K562 (cell line): ENCODE results near the gene TEPSIN. TPM values are rescaled to one million over a fixed set of nuclear protein-coding genes. Genes with fewer than 3 reads are reported as not detected.

Experiments
- DDX20 ChIP-seq: fragments of 450-650 bp; IDR thresholded peaks from 2 replicates; pipeline ENCODE4 v1.6.1; 2016; ENCODE audit warnings: missing genetic modification characterization, low read depth, mild to moderate bottlenecking, missing compliant biosample characterization, moderate library complexity
- EP400 ChIP-seq: fragments of 450-650 bp; IDR thresholded peaks from 2 replicates; pipeline ENCODE4 v1.6.1; 2017; ENCODE audit warnings: antibody characterized with exemption, mild to moderate bottlenecking, moderate library complexity
- KLF1 ChIP-seq: fragments of 450-650 bp; IDR thresholded peaks from 2 replicates; pipeline ENCODE4 v1.6.1; 2016; ENCODE audit warnings: missing genetic modification characterization, missing compliant biosample characterization
- ZNF586 ChIP-seq: fragments of 450-650 bp; formaldehyde crosslinking; conservative IDR thresholded peaks from 2 replicates; pipeline ENCODE4 v1.4.0; 2020; ENCODE audit warnings: mild to moderate bottlenecking, moderate library complexity
- polyA plus RNA-seq, 8 experiments: library from polyadenylated mRNA; depleted of rRNA in 4 of 8; stranded (reverse) in 5 of 8; unstranded in 3 of 8; fragments of >200 nt; fragmentation: Nextera tagmentation in 2 of 8; fragmentation: Illumina TruSeq in 1 of 8; extraction: Ambion mirVana in 2 of 8; extraction: Trizol in 1 of 8; gene quantifications; 2 replicates each; pipeline versions ENCODE4 v1.2.1 to v1.2.3, GENCODE V29; 2011 to 2014; ENCODE audit warnings: inconsistent platforms in 1 of 8, missing spikeins in 1 of 8
- total RNA-seq, 7 experiments: library from RNA; depleted of rRNA in 6 of 7; stranded (reverse); fragments of >200 nt in 6 of 7; fragmentation: Illumina TruSeq in 2 of 7; extraction: Trizol in 2 of 7; gene quantifications; 2 replicates each; pipeline versions ENCODE4 v1.2.1 to v1.2.3, GENCODE V29; 2011 to 2021; ENCODE audit warnings: low replicate concordance in 1 of 7
- TF ChIP-seq, protein P1 (sequence below), 2 experiments: fragments of 450-650 bp; IDR thresholded peaks; 2 replicates each; pipeline ENCODE4 v1.6.1; 2018; ENCODE audit warnings: mild to moderate bottlenecking in 2 of 2, low read depth in 1 of 2; ENCODE audit not compliant: partially characterized antibody in 2 of 2
- TF ChIP-seq, protein P2 (sequence below): fragments of 450-650 bp; IDR thresholded peaks from 2 replicates; pipeline ENCODE4 v1.6.1; 2018; ENCODE audit warnings: mild to moderate bottlenecking, low read depth; ENCODE audit not compliant: partially characterized antibody
- TF ChIP-seq, protein P3 (sequence below): fragments of 450-650 bp; IDR thresholded peaks from 2 replicates; pipeline ENCODE4 v1.6.1; 2017; ENCODE audit warnings: antibody characterized with exemption
- TF ChIP-seq, protein P4 (sequence below): fragments of 250-450 bp; sonication (Bioruptor Pico); IDR thresholded peaks from 2 replicates; pipeline ENCODE4 v1.5.0; 2020; ENCODE audit warnings: mild to moderate bottlenecking
- TF ChIP-seq, protein P5 (sequence below), 3 experiments: fragments of 200-800 bp in 1 of 3; sonication (Bioruptor generic) in 1 of 3; sonication (generic) in 1 of 3; formaldehyde crosslinking in 1 of 3; IDR thresholded peaks; 2 replicates each; pipeline versions ENCODE4 v1.6.1 to v1.8.0; 2016 to 2022; ENCODE audit warnings: mild to moderate bottlenecking in 2 of 3, missing compliant biosample characterization in 2 of 3, missing genetic modification characterization in 2 of 3, missing genetic modification reagents in 1 of 3
- TF ChIP-seq, protein P6 (sequence below): fragments of 150-350 bp; IDR thresholded peaks from 2 replicates; pipeline ENCODE4 v1.6.1; 2014; ENCODE audit warnings: low read depth, mild to moderate bottlenecking, low read length, borderline replicate concordance

The TEPSIN gene
- total and polyA plus RNA-seq, 9 of the 15 experiments (the other 6 are each of a cell fraction or from before 2014, with no cell fraction given) = 0.80 to 29.8 (median 5.3) TPM

DNA sequence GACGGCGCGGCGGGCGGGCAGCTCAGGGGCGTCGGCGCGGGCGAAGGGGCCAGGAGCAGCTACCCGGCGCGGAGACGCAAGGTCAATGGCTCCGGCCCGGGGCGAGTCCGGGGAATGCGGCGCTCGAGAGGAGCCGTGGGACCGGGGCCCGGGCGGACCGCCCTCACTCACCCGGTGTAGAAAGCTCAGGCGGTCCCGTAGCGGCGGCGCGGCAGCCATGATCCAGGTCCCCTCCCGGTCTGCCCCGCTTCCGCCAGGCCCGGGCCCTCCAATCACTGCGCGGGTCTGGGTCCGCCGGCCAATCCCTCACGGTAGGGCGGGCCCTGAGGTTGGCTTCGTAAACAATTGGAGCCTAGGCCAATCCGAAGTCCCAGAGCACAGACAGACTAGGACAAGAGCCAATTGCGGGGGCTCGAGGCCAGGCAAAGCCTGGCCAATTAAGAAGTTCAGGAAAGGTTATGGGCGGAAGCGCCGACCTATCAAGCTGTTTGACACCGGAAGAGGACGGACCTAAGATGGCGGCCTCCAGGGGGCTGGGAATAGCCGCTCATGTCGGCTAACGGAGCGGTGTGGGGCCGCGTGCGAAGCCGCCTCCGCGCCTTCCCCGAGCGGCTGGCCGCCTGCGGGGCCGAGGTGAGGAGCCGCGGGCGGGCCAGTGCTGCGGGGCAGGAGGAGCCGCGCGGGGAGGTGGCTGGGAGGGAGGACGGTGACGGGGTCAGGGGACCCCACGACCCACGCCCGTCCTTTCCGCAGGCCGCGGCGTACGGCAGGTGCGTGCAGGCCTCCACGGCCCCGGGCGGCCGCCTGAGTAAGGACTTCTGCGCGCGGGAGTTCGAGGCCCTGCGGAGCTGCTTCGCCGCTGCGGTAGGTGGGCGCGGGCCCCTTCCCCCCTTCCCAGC is at the start of gene TEPSIN, which contains the start of gene NDUFAF8 (continued):
- TF ChIP-seq, protein P1, sequence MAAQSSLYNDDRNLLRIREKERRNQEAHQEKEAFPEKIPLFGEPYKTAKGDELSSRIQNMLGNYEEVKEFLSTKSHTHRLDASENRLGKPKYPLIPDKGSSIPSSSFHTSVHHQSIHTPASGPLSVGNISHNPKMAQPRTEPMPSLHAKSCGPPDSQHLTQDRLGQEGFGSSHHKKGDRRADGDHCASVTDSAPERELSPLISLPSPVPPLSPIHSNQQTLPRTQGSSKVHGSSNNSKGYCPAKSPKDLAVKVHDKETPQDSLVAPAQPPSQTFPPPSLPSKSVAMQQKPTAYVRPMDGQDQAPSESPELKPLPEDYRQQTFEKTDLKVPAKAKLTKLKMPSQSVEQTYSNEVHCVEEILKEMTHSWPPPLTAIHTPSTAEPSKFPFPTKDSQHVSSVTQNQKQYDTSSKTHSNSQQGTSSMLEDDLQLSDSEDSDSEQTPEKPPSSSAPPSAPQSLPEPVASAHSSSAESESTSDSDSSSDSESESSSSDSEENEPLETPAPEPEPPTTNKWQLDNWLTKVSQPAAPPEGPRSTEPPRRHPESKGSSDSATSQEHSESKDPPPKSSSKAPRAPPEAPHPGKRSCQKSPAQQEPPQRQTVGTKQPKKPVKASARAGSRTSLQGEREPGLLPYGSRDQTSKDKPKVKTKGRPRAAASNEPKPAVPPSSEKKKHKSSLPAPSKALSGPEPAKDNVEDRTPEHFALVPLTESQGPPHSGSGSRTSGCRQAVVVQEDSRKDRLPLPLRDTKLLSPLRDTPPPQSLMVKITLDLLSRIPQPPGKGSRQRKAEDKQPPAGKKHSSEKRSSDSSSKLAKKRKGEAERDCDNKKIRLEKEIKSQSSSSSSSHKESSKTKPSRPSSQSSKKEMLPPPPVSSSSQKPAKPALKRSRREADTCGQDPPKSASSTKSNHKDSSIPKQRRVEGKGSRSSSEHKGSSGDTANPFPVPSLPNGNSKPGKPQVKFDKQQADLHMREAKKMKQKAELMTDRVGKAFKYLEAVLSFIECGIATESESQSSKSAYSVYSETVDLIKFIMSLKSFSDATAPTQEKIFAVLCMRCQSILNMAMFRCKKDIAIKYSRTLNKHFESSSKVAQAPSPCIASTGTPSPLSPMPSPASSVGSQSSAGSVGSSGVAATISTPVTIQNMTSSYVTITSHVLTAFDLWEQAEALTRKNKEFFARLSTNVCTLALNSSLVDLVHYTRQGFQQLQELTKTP (IDR thresholded peaks at IDR 0.05; ENCODE audit: low read depth in 1 of 2, partially characterized antibody in 2 of 2) = no peak
- TF ChIP-seq EP400 (peak; percentile 76), ZNF586 (no peak), DDX20 (tag) (no peak), KLF1 (tag) (no peak)
- TF ChIP-seq, protein P2, sequence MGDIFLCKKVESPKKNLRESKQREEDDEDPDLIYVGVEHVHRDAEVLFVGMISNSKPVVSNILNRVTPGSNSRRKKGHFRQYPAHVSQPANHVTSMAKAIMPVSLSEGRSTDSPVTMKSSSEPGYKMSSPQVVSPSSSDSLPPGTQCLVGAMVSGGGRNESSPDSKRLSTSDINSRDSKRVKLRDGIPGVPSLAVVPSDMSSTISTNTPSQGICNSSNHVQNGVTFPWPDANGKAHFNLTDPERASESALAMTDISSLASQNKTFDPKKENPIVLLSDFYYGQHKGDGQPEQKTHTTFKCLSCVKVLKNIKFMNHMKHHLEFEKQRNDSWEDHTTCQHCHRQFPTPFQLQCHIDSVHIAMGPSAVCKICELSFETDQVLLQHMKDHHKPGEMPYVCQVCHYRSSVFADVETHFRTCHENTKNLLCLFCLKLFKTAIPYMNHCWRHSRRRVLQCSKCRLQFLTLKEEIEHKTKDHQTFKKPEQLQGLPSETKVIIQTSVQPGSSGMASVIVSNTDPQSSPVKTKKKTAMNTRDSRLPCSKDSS = no peak
- TF ChIP-seq, protein P3, sequence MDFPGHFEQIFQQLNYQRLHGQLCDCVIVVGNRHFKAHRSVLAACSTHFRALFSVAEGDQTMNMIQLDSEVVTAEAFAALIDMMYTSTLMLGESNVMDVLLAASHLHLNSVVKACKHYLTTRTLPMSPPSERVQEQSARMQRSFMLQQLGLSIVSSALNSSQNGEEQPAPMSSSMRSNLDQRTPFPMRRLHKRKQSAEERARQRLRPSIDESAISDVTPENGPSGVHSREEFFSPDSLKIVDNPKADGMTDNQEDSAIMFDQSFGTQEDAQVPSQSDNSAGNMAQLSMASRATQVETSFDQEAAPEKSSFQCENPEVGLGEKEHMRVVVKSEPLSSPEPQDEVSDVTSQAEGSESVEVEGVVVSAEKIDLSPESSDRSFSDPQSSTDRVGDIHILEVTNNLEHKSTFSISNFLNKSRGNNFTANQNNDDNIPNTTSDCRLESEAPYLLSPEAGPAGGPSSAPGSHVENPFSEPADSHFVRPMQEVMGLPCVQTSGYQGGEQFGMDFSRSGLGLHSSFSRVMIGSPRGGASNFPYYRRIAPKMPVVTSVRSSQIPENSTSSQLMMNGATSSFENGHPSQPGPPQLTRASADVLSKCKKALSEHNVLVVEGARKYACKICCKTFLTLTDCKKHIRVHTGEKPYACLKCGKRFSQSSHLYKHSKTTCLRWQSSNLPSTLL = no peak
- TF ChIP-seq, protein P4, sequence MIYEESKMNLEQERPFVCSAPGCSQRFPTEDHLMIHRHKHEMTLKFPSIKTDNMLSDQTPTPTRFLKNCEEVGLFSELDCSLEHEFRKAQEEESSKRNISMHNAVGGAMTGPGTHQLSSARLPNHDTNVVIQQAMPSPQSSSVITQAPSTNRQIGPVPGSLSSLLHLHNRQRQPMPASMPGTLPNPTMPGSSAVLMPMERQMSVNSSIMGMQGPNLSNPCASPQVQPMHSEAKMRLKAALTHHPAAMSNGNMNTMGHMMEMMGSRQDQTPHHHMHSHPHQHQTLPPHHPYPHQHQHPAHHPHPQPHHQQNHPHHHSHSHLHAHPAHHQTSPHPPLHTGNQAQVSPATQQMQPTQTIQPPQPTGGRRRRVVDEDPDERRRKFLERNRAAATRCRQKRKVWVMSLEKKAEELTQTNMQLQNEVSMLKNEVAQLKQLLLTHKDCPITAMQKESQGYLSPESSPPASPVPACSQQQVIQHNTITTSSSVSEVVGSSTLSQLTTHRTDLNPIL (CRISPR knock-in tag) = no peak
- TF ChIP-seq, protein P5, sequence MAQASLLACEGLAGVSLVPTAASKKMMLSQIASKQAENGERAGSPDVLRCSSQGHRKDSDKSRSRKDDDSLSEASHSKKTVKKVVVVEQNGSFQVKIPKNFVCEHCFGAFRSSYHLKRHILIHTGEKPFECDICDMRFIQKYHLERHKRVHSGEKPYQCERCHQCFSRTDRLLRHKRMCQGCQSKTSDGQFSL (CRISPR knock-in tag; IDR thresholded peaks at IDR 0.05) = no peak
- TF ChIP-seq, protein P5 (tag; IDR thresholded peaks at IDR 0.05) = no peak
- TF ChIP-seq, protein P6, sequence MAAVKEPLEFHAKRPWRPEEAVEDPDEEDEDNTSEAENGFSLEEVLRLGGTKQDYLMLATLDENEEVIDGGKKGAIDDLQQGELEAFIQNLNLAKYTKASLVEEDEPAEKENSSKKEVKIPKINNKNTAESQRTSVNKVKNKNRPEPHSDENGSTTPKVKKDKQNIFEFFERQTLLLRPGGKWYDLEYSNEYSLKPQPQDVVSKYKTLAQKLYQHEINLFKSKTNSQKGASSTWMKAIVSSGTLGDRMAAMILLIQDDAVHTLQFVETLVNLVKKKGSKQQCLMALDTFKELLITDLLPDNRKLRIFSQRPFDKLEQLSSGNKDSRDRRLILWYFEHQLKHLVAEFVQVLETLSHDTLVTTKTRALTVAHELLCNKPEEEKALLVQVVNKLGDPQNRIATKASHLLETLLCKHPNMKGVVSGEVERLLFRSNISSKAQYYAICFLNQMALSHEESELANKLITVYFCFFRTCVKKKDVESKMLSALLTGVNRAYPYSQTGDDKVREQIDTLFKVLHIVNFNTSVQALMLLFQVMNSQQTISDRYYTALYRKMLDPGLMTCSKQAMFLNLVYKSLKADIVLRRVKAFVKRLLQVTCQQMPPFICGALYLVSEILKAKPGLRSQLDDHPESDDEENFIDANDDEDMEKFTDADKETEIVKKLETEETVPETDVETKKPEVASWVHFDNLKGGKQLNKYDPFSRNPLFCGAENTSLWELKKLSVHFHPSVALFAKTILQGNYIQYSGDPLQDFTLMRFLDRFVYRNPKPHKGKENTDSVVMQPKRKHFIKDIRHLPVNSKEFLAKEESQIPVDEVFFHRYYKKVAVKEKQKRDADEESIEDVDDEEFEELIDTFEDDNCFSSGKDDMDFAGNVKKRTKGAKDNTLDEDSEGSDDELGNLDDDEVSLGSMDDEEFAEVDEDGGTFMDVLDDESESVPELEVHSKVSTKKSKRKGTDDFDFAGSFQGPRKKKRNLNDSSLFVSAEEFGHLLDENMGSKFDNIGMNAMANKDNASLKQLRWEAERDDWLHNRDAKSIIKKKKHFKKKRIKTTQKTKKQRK = peak; percentile 97
